ENCODE results near the gene BMAL1.
A peak's percentile ranks its signal among the peaks of the same experiment; 100 is the strongest.

BMAL1 gene

DNA sequence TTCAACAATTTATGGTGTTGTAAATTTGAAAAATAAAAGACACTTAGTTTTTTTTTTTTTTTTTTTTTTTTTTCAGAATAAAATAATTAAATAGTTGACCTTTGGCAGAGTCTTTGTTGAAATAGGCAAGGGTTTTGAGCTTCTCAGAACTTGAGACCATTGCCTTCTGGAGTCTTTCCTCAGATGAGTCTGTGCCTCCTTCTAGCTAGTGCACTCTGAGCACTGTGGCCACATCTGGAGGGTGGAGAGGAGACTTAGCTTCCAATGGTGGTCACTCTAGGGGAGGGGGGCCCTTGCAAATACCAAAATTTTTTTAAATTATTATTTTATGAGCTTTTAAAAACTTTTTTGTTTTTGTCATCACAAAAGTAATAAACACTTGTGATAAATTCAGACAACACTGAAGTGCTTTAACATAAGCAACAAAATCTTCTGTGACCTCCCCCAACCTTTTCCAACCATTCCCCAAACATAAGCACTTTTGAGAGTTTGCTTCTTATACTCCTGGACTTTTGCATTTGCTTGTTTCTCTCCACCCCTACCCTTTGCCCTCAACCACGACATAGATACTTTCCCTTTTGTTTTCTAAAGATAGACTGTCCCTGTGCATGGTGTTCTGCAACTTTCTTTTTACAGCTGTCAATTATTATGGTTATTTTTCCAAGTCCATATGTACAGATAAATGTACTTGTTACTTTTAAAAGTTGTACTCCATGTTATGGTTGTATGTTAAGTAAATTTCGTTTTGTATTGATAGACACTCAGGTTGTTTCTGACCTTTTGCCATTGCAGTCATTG lies 41.1 kb downstream of the BMAL1 start:
- DNase-seq, result no peak

DNA sequence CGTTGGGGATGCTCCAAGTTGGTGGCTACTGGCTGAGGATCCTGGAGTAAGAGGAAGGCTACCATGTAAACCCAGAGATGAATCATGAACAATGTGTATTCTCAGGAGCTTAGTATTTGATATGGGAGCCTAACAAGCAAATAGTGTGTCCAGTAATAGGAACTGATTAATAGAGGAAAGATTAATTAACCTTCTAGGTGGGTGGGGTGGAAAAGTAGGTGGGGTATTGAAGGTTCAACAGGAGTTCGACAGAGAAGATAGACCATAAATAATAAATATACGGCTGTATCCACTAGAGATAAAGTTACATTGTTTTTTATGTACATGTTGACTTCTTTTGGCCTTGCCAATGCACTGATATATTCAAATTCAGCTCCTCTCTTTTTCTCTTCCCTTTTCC lies 43.1 kb downstream of the BMAL1 start:
- DNase-seq, result no peak

DNA sequence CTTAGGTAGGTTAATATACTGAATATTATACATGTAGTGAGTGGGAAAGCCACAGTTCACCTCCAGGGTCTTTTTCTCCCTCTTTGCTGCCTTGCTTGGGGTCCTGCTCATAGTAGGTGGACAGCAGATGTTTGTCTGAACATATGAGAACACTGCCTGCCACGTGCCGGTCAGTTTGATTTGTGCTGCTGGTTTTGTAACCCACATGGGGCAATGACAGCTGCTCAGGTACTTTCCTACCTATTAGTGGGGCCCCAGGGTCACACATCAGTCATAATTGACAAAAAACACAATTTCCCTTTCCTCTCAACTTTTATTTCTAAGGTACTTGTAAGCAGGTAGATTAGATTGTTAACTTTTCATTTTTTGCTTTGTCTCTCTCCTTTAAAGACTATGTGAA lies 43.8 kb downstream of the BMAL1 start:
- DNase-seq, result no peak

DNA sequence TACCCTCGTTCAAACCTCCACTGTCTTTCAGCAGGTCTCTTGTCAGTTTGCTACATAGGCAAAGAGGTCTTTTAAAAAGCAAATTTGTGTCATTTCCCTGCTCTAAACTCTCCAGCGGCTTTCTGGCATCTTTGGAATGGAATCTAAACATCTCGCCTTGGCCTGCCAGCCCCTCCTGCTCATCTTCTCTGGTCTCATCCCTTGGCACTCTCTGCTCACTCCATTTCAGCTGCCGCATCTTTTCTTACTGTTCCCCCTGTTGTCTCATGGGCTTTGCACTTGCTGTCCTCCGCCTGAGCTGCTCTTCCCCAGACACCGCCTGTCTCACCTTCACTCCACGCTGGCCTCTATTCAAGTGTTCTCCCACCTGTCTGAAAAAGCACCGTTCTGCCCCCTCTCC lies 46.6 kb downstream of the BMAL1 start:
- no peak for DNase-seq

DNA sequence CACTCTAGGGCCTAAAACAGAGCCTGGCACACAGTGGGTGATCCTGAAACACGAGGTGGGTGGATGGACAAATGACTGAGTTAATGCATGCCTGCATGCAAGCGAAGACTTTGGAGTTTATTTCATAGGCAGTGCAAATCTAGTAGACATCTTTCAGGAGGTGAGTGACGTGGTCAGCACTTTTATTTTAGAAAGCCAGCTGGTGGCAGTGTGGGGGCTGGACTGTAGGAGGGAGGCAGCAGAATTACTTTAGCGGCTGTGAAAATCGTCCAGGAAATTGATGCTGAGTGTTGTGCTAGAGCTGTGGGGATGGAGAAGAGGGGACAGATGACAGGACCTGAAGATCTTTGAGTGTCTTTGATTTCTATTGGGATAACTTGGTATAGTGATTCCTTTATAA lies 47.1 kb downstream of the BMAL1 start:
- no peak for DNase-seq

DNA sequence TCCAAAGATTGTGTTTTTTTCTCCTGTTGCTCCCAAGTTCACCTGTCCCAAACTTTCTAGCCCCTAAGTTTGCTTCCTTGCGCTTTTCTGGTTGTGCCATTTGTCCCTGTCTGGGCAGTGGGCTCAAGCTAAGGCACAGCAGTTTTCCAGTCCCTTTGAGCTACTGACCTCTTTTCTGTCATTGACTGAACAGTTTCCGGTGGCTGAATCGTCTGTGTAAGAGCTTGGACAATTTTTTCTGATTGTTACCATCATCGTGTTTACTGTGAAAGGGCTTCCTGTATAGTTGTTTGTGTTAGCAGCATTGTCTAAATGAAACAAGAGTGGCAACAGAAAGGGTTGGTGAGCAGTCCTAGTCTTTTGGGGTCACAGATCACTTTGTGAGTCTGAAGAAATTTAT lies 49.8 kb downstream of the BMAL1 start:
- no peak for DNase-seq

DNA sequence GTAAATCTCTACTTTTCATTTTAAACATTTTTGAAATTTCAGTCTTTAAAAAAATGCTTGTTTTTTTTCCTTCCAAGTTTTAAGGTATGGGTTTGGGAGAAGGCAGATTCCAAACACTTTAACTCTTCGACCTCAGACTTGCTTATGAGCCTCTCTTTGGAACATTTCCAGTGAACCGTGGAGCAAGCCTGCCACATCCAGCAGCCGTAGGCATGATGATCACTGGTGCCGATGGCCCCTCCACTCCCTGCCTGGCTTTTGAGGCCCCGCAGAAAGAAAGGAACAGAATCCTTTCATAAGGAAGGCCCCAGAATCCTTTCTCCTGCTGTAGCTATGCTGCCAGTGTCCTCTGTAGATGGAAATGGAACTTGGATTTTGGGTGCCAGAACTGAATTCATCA lies 50.7 kb downstream of the BMAL1 start:
- no peak for DNase-seq

GRCh38 chr11:13329670-13330356 lies 52.2 kb downstream of the BMAL1 start:
- no peak for DNase-seq

DNA sequence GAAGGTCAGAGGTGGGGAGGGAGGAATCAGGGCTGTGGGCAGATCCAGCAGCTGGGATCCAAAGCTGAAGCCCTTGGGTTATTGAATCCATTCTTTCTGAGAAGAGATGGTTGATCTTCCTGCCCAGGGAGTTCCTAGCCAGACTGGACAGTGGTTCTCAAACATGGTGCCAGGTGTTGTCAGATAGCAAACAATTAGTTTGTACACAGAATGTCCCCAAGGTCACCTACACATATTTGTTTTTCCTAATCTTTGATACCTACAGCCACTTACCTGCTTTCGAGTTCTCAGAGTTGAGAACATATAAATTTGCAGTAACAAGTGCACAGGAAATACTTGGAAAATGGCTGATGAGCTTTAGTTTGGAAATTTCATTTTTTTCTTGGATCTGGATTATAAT lies 54.5 kb downstream of the BMAL1 start:
- DNase-seq, result no peak

DNA sequence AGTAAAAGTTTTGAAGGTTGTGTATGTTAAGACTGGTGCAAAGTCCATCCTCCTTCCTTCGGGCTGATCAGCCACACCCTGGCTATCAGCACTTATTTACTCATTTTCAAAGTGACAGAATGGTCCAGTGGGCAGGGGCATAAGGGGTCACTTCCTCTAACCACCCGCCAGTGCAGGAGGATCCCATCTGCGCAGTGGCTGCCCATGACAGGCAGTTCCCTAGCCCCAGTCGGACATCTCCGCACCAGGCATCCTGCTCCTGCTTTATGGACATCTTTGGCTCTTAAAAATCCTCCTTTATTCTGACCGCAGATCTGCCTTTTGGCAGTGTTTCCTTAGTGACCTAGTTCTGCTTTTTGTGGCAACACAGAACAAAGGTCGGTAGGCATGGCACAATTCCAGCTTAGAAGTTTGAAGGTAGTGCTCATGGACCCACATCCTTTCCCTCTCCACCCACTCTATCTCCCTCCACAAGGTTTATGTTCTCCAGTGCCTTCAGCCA lies 55.9 kb downstream of the BMAL1 start:
- peak; percentile 79 for DNase-seq

- DNase-seq, result no peak
Measured at GRCh38 chr11:13334034-13334786, 56.6 kb downstream of the BMAL1 start.

DNA sequence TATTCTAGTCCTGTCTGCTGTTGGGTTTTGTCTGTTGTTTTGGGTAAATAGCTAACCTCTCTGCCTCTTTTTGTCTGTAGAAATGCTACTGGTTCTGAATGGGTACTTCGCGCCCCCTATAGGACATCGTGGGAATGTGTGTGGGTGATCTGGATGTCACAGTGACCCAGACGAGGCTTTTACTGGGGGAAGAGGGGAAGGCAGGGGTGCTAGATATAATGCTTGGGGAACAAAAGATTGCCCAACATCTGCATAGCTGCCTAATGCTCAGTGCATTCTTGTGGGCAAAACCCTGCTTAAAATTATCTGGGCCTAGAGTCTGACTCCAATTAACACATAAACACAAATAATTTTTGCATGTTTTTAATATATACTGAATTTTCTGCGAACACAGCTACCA lies 57.7 kb downstream of the BMAL1 start:
- DNase-seq, result peak; percentile 85

DNA sequence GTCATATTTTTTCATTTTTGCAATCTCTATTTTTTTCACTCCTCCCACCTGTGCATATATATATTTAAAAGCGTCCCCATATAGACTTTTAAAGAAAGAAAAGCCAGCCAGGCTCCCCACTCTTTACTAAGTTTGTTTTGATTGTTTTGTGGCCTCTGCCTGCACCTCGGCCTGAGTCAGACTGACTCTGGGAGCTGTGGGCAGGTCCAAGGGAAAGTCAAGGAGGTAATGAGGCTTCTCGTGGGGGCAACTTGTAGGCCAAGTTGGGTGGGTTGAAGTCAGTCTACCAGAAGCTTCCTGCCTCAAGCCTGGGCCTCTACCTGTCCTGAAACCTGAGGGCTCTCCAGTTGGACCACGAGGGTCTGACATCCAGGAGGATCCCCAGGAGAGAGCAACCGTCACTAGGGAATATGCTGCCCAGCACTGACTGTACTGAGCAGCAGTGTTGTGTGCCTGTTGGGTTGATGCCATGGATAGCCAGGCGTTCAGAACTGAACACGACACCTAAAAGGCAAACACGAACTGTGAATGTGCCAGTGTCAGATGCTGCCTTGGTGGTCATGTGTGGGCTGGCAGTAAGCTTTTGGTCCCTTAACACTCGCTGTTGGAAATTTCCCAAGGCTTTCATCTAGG lies 58.8 kb downstream of the BMAL1 start:
- DNase-seq, result no peak

- no peak for DNase-seq
Measured at GRCh38 chr11:13338019-13338426, 60.4 kb downstream of the BMAL1 start.

- DNase-seq, result peak; percentile 44
Measured at GRCh38 chr11:13338427-13339069, 61.0 kb downstream of the BMAL1 start.

GRCh38 chr11:13339195-13340153 lies 61.9 kb downstream of the BMAL1 start:
- peak; percentile 38 for DNase-seq

DNA sequence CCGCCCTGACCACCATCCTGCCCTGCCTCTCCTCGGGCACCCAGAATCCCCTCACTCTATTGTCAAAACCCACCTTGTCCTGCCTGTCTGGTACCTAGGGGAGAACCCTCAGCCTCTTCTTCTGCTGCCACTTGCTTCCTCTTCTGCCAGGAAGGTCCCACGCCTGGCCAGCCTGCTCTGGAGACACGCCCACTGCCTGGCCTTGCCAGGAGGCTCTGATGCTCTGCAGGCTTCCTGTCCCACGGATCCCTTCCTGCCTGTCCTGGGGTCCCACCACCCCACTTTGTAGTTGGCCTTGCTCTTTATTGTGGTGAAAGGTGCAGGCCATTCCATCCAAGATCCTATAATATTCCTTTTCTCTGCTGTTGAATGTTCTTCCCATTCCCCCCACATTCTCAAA lies 63.4 kb downstream of the BMAL1 start:
- peak; percentile 24 for DNase-seq

DNA sequence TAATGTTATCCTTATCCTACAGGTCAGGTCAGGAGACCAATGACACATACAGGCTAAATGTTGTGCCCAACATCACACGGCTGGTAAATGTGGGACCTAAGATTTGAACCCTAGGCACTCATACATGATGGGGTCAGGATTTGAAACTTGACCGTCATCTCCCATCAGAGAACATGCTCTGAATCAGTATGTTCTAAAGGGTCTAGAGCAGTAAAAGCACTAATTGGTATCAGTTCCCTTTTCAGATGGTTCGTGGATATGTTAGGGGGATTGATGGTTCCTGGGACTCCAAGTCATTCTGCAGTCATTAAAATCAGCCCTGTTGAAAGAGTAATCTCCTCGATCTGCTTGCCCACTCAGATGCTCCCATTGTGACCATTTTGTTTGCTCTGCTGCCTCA lies 65.5 kb downstream of the BMAL1 start:
- no peak for DNase-seq

- DNase-seq, result peak; percentile 86
Measured at GRCh38 chr11:13343931-13344717, 66.5 kb downstream of the BMAL1 start.

DNA sequence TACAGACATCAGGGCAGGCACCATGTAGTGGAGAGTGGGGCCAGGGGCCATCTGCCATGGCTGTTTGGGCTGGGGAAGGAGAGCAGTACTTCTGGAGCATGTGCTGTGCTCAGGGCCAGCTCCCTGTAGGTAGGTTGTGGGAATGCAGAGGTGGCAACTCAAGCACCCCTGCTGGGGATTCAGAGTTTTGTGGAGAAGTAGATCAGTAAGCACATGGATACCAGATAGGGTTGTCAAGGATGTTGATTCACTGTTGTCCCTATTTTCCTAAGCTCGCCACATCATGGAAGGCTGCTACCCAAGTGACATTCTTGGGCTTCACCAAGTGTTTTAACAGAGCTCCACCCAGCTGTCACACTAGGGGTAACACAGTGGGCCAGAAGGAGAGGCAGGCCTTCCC lies 67.2 kb downstream of the BMAL1 start:
- DNase-seq, result no peak

DNA sequence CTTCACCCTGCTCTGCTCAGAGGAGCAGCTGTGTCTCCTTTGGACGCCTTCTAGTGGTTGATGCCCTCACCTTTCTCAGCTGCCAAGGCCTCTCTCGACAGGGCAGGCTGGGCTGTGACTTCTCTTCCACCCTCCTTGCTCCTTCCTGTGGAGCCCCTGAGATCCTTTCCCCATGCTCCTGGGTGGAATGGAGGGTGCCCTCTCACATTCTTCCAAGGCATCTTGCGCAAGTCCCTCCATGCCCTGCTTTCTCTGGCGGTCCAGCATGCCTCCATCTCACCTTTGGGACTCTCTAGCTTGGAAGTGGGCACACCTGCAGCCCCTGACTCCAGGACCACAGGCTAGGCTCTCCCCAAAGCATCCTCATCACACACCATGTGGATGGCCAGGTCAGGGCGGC lies 68.9 kb downstream of the BMAL1 start:
- DNase-seq, result no peak
